Umbilical cord (tissue), 2 donors: Measurements from ENCODE around the gene CAMKV. TPM values are rescaled to one million over a fixed set of nuclear protein-coding genes. Genes with fewer than 3 reads are reported as not detected.
"Not testable (repeated sequence)": the region's sequence is repeated elsewhere in the genome, so short reads cannot be mapped to it uniquely, and the experiment has no call there.

Experiments used
- DNase-seq: peaks from one replicate; pipeline ENCODE4 v3.0.0-alpha.2; 2015; ENCODE audit warnings: low spot score
- total RNA-seq: library from RNA; depleted of rRNA; stranded (reverse); fragments of >200 nt; gene quantifications from one replicate; pipeline ENCODE4 v1.2.3, GENCODE V29; 2014; ENCODE audit warnings: low replicate concordance; ENCODE audit not compliant: insufficient read depth

Gene CAMKV
- total RNA-seq, 1 donor from 2014 or later: 0.72 TPM

DNA sequence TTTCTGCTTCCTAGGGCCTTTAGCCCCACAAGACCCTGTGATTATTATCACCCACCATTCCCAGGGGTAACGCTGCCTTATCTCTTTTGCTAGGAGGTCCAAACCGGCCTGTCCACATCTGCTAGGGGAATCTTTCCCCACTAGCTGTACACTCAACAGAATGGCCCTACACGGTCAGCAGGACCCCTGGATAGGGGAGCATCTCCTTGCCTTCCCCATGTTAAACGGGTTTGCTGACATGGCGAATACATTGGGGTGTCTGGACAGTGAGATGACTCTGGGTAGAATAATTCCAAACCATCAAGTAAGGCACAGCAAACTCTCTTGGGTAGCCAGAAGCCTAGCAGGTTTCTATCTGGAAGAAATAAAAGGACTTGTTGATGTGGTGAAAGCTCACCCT is 14.0 kb downstream of the CAMKV start:
- no peak for DNase-seq

DNA sequence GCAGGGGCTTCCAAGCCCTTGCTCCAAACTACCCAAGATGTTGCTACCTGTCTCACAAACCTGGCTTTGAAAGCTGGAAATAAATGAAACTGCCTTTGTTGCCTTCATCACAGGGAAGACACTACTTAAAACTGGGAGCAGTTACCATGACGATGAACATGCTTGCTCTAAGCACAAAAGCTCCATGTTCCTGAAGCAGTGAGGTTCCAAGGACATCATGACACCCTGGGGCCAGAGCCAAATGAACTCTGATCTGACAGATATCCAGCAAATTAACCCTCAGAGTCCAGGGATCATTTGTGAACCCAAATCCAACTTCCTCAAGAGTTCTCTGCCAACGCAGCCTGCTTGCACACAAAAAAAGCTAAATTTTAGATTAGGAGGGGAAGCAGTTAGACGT is 24.0 kb downstream of the CAMKV start:
- no peak for DNase-seq

DNA sequence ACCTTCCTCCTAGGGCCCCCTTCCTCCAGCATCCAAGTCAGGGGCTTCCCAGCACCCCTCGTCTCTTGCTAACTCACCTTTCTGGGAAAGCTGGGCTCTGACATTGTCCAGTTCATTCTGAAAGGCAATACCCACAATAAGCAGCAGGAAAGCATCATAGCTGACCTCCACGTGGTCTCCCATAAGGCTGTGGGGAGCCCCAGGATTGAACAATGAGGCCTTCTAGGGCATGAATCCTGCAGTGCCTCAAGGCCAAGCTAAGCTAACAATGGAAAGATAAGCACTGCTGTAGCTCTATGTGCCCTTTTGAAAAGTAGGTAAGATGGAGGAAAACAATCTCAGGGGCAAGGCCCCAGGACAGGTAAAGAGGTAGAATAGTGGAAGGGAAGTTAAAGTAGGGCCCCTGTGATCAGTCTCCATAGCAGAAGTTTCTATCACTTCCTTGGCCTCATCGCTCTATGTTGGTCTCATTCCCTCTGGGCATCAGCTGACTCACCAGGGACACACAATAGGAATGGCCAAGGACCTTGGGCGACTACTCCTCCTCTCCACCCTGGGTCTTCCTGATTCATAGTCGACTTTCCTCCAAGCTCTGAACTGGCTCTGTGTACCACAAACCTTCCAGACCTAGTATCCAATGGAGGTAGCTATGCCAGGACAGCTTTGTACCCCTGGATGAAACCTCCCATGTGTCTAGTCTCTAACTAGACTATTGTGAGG is 25.1 kb downstream of the CAMKV start:
- no peak for DNase-seq

DNA sequence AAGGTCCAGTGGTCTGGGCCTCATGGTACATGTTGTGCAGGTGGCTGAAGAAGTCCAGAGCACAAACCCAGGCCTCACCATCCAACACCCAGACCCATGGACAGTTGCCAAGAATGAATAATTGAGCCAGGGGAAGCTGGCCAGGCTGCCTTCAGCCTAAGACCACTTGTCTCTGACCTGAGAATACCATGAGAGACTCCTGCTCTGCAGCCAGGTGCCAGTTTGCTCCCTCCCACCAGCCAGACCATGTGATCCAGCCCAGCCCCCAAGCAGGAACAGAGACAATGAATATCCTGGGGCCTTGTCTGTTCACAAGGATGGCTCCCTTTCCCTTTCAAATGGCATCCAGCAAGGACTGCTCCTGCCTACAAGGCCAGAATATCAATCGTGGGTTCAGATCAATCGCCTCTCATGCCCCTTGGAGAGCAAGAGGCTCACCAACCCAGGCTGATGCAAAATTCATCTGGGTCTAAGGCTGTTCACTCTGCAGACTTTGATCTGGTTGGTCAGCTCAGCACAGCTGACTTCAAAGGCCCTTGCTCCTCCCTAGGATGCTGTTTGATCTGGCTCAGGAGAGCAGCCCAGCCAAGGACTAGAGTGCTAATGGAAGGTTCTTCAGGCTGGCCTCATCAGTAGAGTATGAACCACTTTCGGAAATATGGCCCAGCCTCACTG is 26.7 kb downstream of the CAMKV start:
- DNase-seq: no peak

DNA sequence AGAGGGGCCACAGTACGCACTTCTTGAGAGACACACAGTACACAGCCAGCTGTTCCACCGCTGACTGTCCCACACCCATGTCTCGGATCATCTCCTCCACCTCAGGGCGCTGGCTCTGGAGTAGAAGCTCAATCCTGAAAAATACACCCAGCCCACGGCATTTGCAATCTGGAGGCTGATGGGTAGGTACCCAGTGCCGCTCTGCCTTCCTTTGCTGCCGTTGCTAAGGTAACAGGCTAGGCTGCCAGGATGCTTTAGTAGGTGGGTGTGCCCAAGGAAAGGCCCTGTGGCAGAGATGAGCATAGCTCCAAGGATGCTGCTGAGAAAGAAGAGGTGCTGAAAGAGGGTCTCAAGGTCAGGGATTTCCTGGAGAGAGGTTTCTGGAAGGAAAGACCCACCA is 27.9 kb downstream of the CAMKV start:
- no peak for DNase-seq

DNA sequence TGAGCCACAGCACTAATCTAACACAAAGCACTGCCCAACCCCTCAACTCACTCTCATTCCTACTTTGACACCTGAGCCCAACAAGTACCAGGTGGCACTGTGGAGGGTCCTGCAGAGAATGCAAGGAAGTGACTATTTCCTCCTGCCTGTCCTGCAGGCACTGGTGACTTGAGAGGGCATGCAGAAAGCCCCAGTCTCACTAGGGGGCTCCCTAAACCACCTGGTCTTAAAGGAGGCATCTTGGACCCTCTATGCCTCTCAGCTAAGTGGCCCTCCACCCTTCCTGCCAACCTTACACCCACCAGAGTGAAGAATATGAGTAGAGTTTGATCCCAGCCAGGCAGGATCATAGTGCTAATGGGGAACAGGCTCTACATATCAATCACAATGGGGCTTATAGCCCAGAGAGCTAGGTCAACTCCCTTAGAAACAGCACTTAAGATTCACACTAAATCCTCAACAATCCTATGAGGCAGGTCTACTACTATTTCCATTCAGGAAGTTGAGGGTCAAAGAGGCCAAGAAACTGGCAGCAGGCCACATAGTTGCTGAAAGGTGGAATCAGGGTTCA is 28.5 kb downstream of the CAMKV start:
- no peak for DNase-seq

DNA sequence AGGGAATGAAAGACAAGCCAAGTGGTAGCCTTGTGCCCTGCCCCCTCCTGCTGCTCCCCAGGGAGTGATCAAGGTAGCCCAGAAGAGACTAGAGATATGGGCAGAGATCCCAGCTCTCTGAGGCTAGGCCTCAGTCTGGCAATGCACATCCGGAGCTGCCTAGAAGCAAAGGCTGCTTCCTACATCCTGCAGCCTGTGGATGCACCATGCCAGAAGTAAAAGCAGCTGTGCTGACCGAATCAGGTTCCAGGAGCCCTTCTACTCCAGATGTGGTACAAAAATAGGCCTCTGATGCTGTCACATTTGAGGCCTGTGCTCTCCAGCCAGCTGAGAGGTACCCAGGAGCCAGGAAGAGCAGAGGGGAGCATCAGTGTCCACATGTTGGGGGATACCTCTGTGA is 29.3 kb downstream of the CAMKV start:
- peak; percentile 31 for DNase-seq

DNA sequence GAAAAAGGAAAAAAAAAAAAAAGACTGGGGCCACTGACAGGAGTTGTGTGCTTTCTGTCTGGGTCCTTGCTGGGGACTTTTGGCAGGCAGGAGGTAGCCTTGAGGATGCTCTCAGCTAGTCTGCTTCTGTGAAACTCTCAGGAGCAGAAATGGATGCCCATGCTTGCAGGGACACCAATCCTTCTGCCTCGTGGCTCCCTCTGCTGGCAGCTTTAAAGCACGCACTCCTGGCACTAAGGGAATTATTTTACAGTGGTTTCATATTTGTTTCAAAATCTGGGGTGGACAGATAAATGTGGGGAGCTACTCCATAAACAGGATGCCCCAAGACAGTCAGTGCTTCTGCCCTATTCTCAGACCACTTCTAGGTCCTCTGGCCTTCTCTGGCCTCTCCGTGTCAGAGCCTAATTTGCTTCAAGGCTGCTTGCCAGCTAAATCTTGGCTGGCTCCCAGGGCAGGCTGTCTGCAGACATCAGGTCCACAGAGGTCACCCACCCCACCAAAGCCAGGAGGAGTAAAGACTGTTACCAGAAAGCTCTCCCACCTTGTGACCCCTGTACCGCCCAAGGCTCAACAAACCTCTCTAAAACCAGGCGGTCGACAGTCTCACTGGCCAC is 30.4 kb downstream of the CAMKV start:
- peak; percentile 88 for DNase-seq

DNA sequence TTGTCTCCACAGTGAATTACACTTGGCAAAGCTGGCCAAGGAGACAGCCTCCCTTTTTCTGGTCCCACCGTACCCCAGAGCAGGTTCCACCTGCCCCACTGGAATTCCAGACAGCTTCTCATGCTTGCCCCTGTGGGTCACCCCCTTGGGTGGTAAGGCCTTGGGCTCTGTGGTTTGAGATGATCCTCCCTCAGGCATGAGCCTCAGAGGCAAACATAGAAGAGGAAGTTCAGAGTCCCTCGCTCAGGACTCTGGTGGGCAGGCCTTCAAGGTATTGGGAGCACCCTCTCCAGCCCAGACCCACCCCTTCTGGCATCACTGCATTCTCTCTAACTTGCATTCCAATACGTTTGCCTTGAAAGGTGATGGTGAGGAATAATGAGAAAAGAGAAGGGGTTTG is 38.4 kb downstream of the CAMKV start:
- DNase-seq: no peak

DNA sequence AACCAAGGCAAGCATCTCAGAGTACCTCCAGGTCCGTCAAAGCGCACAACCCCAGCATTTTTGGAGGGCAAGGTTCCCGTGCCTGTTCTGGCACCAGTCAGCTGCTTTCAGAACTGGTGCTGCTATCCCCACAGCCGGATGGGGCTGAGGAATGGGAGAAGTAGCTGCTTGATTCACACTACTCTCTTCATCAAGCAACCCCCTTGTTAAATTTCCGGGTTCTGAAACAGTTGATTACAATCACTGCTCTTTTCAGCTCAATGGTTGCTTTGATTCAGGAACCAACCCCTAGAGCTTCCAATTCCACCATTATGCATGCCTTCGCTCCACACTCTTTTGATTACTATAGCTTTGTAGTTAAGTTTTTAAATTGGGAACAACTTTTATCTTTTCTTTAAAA is 43.7 kb downstream of the CAMKV start:
- DNase-seq: no peak

DNA sequence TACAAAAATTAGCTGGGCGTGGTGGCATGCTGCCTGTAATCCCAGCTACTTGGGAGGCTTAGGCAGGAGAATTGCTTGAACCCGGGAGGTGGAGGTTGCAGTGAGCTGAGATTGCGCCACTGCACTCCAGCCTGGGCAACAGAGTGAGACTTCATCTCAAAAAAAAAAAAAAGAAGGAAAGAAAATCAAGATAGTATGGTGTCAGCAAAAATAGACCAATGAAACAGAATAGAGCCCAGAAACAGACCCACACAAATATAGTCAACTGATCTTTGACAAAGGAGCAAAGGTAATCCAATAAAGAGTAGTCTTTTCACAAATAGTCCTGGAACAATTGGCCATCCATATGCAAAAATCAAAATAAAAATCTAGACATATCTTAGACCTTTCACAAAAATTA is 46.6 kb downstream of the CAMKV start:
- not testable (repeated sequence) for DNase-seq

DNA sequence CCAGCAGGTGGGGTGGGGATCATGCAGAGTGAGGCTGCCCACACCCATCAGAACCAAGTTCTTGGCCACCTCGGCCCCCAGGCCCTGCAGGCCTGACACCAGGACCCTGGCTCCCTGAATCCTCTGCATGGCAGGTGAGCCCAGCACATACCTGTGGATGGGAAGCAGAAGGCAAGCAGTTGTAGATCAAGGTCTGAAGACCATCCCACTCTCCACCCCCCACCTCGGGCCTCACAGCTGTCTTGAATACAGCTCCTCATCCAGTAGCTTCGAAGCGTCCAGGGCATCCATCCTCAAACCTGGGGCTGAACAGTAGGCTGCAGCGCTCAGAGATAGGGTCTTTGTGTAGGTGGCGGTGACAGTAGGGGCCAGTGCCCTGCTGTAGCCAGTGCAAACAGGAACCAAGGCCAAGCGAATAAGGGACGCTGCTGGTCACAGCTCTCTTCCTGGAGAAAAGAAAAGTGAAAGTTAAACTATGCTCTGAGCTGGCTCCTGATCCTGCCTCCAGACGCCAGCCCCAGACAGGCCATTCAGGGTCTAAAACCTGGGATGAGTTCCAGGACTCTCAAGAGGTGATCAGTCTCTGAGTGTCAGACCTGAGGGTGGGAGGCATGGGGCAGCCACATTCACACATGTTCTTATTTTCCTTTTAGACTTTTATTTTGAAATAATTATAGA is 56.1 kb downstream of the CAMKV start, which contains the start of gene UBA7:
UBA7 (minus strand) TSS at position 457 of the 678 bp plus-strand sequence; CDS start at position 291, 166 bp downstream.
- peak; percentile 85 for DNase-seq

DNA sequence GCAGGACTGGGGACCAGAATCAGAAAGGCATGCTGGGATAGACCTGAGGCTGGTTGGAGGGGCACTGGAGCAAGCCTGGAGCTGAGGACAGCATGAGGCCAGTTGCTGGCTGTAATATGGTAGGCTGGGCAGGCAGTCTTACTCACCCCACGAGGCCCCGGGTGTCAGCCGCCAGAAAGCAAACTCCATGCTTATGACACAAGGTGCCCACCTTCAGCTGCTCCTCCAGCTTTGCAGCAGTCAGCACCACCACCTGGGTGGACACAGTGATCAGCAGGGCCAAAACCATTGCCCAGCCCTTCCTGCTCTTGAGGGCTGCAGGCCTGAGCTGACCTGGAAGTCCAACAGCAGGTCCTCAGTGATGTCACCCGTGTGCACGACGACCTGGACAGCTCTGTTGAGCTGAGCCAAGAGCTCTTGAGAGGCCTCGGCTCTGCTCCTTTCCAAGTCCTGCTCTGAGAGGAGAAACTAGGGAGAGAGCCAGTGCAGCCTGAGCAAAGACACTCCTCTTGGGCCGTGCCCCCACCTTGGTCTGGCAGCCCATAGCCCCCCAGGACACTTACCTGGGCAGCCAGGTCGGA is 56.7 kb downstream of the CAMKV start:
- DNase-seq: no peak

Other genes with a start within 250 kb of the CAMKV start
- gene APEH, start 195.6 kb downstream of the CAMKV start, total RNA-seq: 66.7 TPM
- 2.2 TPM for gene MST1, start 180.4 kb downstream of the CAMKV start, total RNA-seq
- gene RNF123, start 180.3 kb downstream of the CAMKV start, total RNA-seq: 13.7 TPM
- gene AMIGO3, start 150.2 kb downstream of the CAMKV start, total RNA-seq: 2.4 TPM
- gene GMPPB, start 146.0 kb downstream of the CAMKV start, total RNA-seq: 20.9 TPM
- 25.8 TPM for gene IP6K1, start 83.4 kb downstream of the CAMKV start, total RNA-seq
- gene CDHR4, start 70.0 kb downstream of the CAMKV start, total RNA-seq: not detected
- gene INKA1, start 66.6 kb downstream of the CAMKV start, total RNA-seq: 7.7 TPM
- 40.9 TPM for gene UBA7, start 56.0 kb downstream of the CAMKV start, total RNA-seq
- gene TRAIP, start 13.3 kb downstream of the CAMKV start, total RNA-seq: not detected
- gene MST1R, start 34.0 kb upstream of the CAMKV start, total RNA-seq: 14.4 TPM
- 4.6 TPM for gene MON1A, start 59.9 kb upstream of the CAMKV start, total RNA-seq
- gene RBM6, start 70.2 kb upstream of the CAMKV start, total RNA-seq: 49.8 TPM
- gene RBM5, start 219.0 kb upstream of the CAMKV start, total RNA-seq: 142 TPM